GM18867 (cell line): ENCODE data around the gene GPRASP2.
"Not testable (repeated sequence)": the region's sequence is repeated elsewhere in the genome, so short reads cannot be mapped to it uniquely, and the experiment has no call there.

Experiments used
- ATAC-seq: cut with Tn5 transposase; IDR thresholded peaks from one replicate; pipeline ENCODE4 v1.9.1; 2021; ENCODE audit warnings: mild to moderate bottlenecking, moderate library complexity; ENCODE audit not compliant: unreplicated experiment

Gene GPRASP2

GRCh38 chrX:102712216-102712966 lies at the start of gene GPRASP2:
Gene GPRASP2 (plus strand): TSS chrX:102712448. CDS start chrX:102714870, 2,422 bp downstream.
- no peak for ATAC-seq

- ATAC-seq = not testable (repeated sequence)
Observed at GRCh38 chrX:102663820-102664219, 48.4 kb upstream of the GPRASP2 start.

- not testable (repeated sequence) for ATAC-seq
Observed at GRCh38 chrX:102667034-102667433, 45.2 kb upstream of the GPRASP2 start.

GRCh38 chrX:102669526-102669925 lies 42.7 kb upstream of the GPRASP2 start:
- no peak for ATAC-seq

- ATAC-seq = no peak
Observed at GRCh38 chrX:102672856-102673255, 39.4 kb upstream of the GPRASP2 start.

- ATAC-seq = not testable (repeated sequence)
Observed at GRCh38 chrX:102677479-102677878, 34.8 kb upstream of the GPRASP2 start.

- ATAC-seq = no peak
Observed at GRCh38 chrX:102684772-102685520, 27.3 kb upstream of the GPRASP2 start.

- no peak for ATAC-seq
Observed at GRCh38 chrX:102694749-102695148, 17.5 kb upstream of the GPRASP2 start.

GRCh38 chrX:102696306-102696705 lies 15.9 kb upstream of the GPRASP2 start:
- no peak for ATAC-seq

- ATAC-seq = no peak
Observed at GRCh38 chrX:102697494-102697893, 14.8 kb upstream of the GPRASP2 start.

- no peak for ATAC-seq
Observed at GRCh38 chrX:102708900-102709299, 3.3 kb upstream of the GPRASP2 start.

GRCh38 chrX:102711872-102712215 lies 404 bp upstream of the GPRASP2 start:
- no peak for ATAC-seq

- ATAC-seq = no peak
Observed at GRCh38 chrX:102712981-102713625, 855 bp downstream of the GPRASP2 start.

- ATAC-seq = no peak
Observed at GRCh38 chrX:102714994-102715393, 2.7 kb downstream of the GPRASP2 start.

GRCh38 chrX:102715967-102716366 lies 3.7 kb downstream of the GPRASP2 start:
- no peak for ATAC-seq

GRCh38 chrX:102720237-102721168 lies 8.3 kb downstream of the GPRASP2 start, which contains the start of gene GPRASP3:
Gene GPRASP3 (plus strand): TSS chrX:102720743. CDS start chrX:102748996, 28,253 bp downstream.
- ATAC-seq = peak; percentile 72

GRCh38 chrX:102721169-102721506 lies 8.9 kb downstream of the GPRASP2 start:
- not testable (repeated sequence) for ATAC-seq

GRCh38 chrX:102723456-102723855 lies 11.2 kb downstream of the GPRASP2 start:
- ATAC-seq = no peak

- ATAC-seq = no peak
Observed at GRCh38 chrX:102727761-102728160, 15.5 kb downstream of the GPRASP2 start.

- ATAC-seq = no peak
Observed at GRCh38 chrX:102728646-102729045, 16.4 kb downstream of the GPRASP2 start.

GRCh38 chrX:102739657-102740056 lies 27.4 kb downstream of the GPRASP2 start:
- no peak for ATAC-seq
